GM12878 (cell line): ENCODE results near the gene FLRT1. TPM values are rescaled to one million over a fixed set of nuclear protein-coding genes. Genes with fewer than 3 reads are reported as not detected.

ENCODE experiments used
- ATAC-seq: fragments of 200-7000 bp; cut with Tn5 transposase; 3 replicates; pipeline ENCODE4 v1.9.1; 2020; ENCODE audit warnings: mild to moderate bottlenecking, moderate library complexity
- BruUV-seq: library from RNA; stranded (reverse); fragments of 400-500 nt; replicated peaks from 2 replicates; lab custom pipeline; 2021; lab: Mats Ljungman, UMichigan
- CTCF ChIA-PET: fragments of 300-600 bp; sonication (Branson Sonifier 250); formaldehyde crosslinking; extraction: SDS; loops from one replicate; lab custom pipeline; 2021; ENCODE audit warnings: inconsistent platforms; lab: Yijun Ruan, JAX
- POLR2A ChIA-PET: fragments of 350-600 bp; formaldehyde crosslinking; extraction: SDS; loops from one replicate; lab custom pipeline; 2021; ENCODE audit warnings: inconsistent platforms; lab: Charles Lee
- RAD21 ChIA-PET: fragments of 300-600 bp; sonication (Branson Sonifier 250); formaldehyde crosslinking; loops from one replicate; lab custom pipeline; 2023; ENCODE audit warnings: antibody characterized with exemption; ENCODE audit not compliant: unreplicated experiment; lab: Charles Lee
- SMC1A ChIA-PET: fragments of 300-600 bp; sonication (Branson Sonifier 250); formaldehyde crosslinking; loops from one replicate; lab custom pipeline; 2023; ENCODE audit not compliant: unreplicated experiment, uncharacterized antibody; lab: Charles Lee
- DNase-seq: peaks from one replicate; pipeline ENCODE4 v3.0.0-alpha.2; 2011; ENCODE audit warnings: low read depth, low spot score
- FAIRE-seq: peaks from 3 replicates; lab custom pipeline; 2011; peaks lifted over from hg19 to GRCh38; lab: Jason Lieb, UNC
- H2AFZ ChIP-seq: 2 replicates; pipeline ENCODE4 v1.6.0; 2011; ENCODE audit warnings: low read depth, low read length, control low read depth; ENCODE audit not compliant: control insufficient read depth
- H3K27ac ChIP-seq: 2 replicates; pipeline ENCODE4 v1.5.1; 2011; ENCODE audit warnings: control low read depth; ENCODE audit not compliant: control insufficient read depth, insufficient read depth
- H3K27me3 ChIP-seq, 2 experiments: replicated peaks in 1 of 2; 2 replicates each; pipeline versions ENCODE4 v1.6.0 to v1.6.1; 2011; ENCODE audit warnings: low read length in 1 of 2; ENCODE audit not compliant: control insufficient read depth in 2 of 2, insufficient read depth in 2 of 2
- H3K36me3 ChIP-seq, 2 experiments: 2 replicates each; pipeline ENCODE4 v1.5.1; 2011; ENCODE audit warnings: low read length in 1 of 2; ENCODE audit not compliant: control insufficient read depth in 2 of 2, insufficient read depth in 2 of 2
- H3K4me1 ChIP-seq: 2 replicates; pipeline ENCODE4 v1.6.1; 2011; ENCODE audit warnings: mild to moderate bottlenecking, low read length, moderate library complexity, mixed read lengths; ENCODE audit not compliant: control insufficient read depth, insufficient read depth
- H3K4me2 ChIP-seq: 2 replicates; pipeline ENCODE4 v1.6.0; 2011; ENCODE audit warnings: control low read depth; ENCODE audit not compliant: control insufficient read depth, insufficient read depth
- H3K4me3 ChIP-seq: fragments of 200-600 bp; sonication (generic); 2 replicates; pipeline ENCODE4 v1.5.1; 2016
- H3K79me2 ChIP-seq: 2 replicates; pipeline ENCODE4 v1.6.0; 2011; ENCODE audit warnings: low read length; ENCODE audit not compliant: control insufficient read depth, insufficient read depth
- H3K9ac ChIP-seq: 2 replicates; pipeline ENCODE4 v1.8.0; 2011; ENCODE audit warnings: low read length, control low read depth, mixed read lengths; ENCODE audit not compliant: control insufficient read depth, insufficient read depth
- H3K9me3 ChIP-seq: replicated peaks from 3 replicates; pipeline ENCODE4 v1.5.1; 2011; ENCODE audit warnings: mild to moderate bottlenecking, low read length; ENCODE audit not compliant: control insufficient read depth, insufficient read depth
- H4K20me1 ChIP-seq: 2 replicates; pipeline ENCODE4 v1.6.0; 2011; ENCODE audit not compliant: control insufficient read depth, insufficient read depth
- ATF2 ChIP-seq: IDR thresholded peaks from 2 replicates; pipeline ENCODE4 v1.6.1; 2012; ENCODE audit warnings: low read length, inconsistent platforms
- MEF2B ChIP-seq: fragments of 450-650 bp; IDR thresholded peaks from 2 replicates; pipeline ENCODE4 v1.6.1; 2018; ENCODE audit warnings: mild to moderate bottlenecking, moderate library complexity; ENCODE audit not compliant: partially characterized antibody, poor library complexity, severe bottlenecking
- STAT1 ChIP-seq: fragments of 450-650 bp; conservative IDR thresholded peaks from 2 replicates; pipeline ENCODE4 v1.6.1; 2014; ENCODE audit warnings: antibody characterized with exemption, mild to moderate bottlenecking
- TCF12 ChIP-seq: IDR thresholded peaks from 2 replicates; pipeline ENCODE4 v1.6.1; 2011; ENCODE audit warnings: low read depth, mild to moderate bottlenecking, low read length
- USF1 ChIP-seq: IDR thresholded peaks from 2 replicates; pipeline ENCODE4 v1.6.1; 2011; ENCODE audit warnings: borderline replicate concordance, low read depth, mild to moderate bottlenecking, moderate library complexity, mixed read lengths, low read length; ENCODE audit not compliant: insufficient read depth; ENCODE audit errors: extremely low read length
- ZBTB4 ChIP-seq: fragments of 450-650 bp; formaldehyde crosslinking; IDR thresholded peaks from 2 replicates; pipeline ENCODE4 v1.4.0; 2022; ENCODE audit warnings: mild to moderate bottlenecking, moderate library complexity
- WGBS: methylation state at CpG from one replicate; pipeline ENCODE4 v1.1.6; 2016; ENCODE audit warnings: low lambda C conversion rate; ENCODE audit not compliant: insufficient replicate concordance, insufficient coverage; ENCODE audit errors: missing lambda C conversion rate; 5-methylcytosine and 5-hydroxymethylcytosine counted together
- in situ Hi-C: fragments of 300-500 bp; cut with MboI; formaldehyde crosslinking; loops from 9 replicates; pipeline ENCODE4 v1.14.3; 2018; ENCODE audit warnings: mixed read lengths
- intact Hi-C: fragments of 100-400 bp; cut with micrococcal nuclease; formaldehyde crosslinking; loops from one replicate; pipeline ENCODE4 v1.14.2; 2022; ENCODE audit not compliant: unreplicated experiment
- polyA plus RNA-seq, 11 experiments: library from polyadenylated mRNA; depleted of rRNA in 4 of 11; unstranded in 6 of 11; stranded (reverse) in 5 of 11; fragments of >200 nt; fragmentation: Nextera tagmentation in 4 of 11; fragmentation: Illumina TruSeq in 1 of 11; extraction: Ambion mirVana in 4 of 11; extraction: Trizol in 1 of 11; gene quantifications; 1 replicate in 1 of 11; 2 replicates in 10 of 11; pipeline versions ENCODE4 v1.2.1 to v1.2.3, GENCODE V29; 2011 to 2016; ENCODE audit warnings: inconsistent platforms in 2 of 11, missing spikeins in 2 of 11, low read depth in 1 of 11
- total RNA-seq, 4 experiments: library from RNA; depleted of rRNA in 3 of 4; stranded (reverse); fragments of >200 nt in 3 of 4; fragmentation: Illumina TruSeq in 1 of 4; extraction: Trizol in 1 of 4; gene quantifications; 2 replicates each; pipeline versions ENCODE4 v1.2.1 to v1.2.3, GENCODE V29; 2013 to 2021

The FLRT1 gene
- total and polyA plus RNA-seq, 10 of the 15 experiments (the other 5 are each of a cell fraction or from before 2014, with no cell fraction given): 0.10 to 0.12 TPM; not detected in 8

- H3K36me3 ChIP-seq: peaks cover 0 to 2% of the 10 kb centered on the region in 2 experiments; a peak in 2 of 4 replicates
- no peak for ATAC-seq
- H3K4me3 ChIP-seq: no peak overlapping the region
- H2AFZ ChIP-seq: no peak overlapping the region
- no peaks in the 10 kb centered on the region; the same call in 1 of the 2 replicates for H3K4me1 ChIP-seq
- no peaks in the 10 kb centered on the region for H3K79me2 ChIP-seq
- intact Hi-C loops: no loop called here
- H3K27me3 ChIP-seq: no peaks in the 10 kb centered on the region; a peak in 3 of 4 replicates
- RAD21 ChIA-PET: no interaction called here
- SMC1A ChIA-PET: no interaction called here
- CTCF ChIA-PET: no interaction called here
- no TSS peak for BruUV-seq
- no peak for DNase-seq
- no peaks in the 10 kb centered on the region; the same call in 1 of the 2 replicates for H4K20me1 ChIP-seq
- FAIRE-seq: no peak
- H3K27ac ChIP-seq: no peak overlapping the region
- no peak for TF ChIP-seq ATF2
- no peak for TF ChIP-seq STAT1
- no peak for TF ChIP-seq USF1
- TF ChIP-seq ZBTB4: no peak
- TF ChIP-seq TCF12: no peak
- no peak for TF ChIP-seq MEF2B
- WGBS: 52% methylated on average over 17 of the region's 23 CpGs
- in situ Hi-C loops: loop anchor here (5.0 kb wide), 1 partner anchor 143 kb away; no protein-coding TSS in a partner anchor
- POLR2A ChIA-PET: interaction anchor here (0.6 kb wide), 1 partner anchor 14 kb away, joined by 3 read pairs; no protein-coding TSS in a partner anchor
- no peaks in the 10 kb centered on the region for H3K9me3 ChIP-seq
- H3K9ac ChIP-seq: no peak overlapping the region
- H3K4me2 ChIP-seq: no peak overlapping the region
Measured at GRCh38 chr11:64003807-64004589, 31.7 kb upstream of the FLRT1 start.
